HG03432 (cell line): ENCODE data around the gene SYT9.

Source experiments
- ATAC-seq: cut with Tn5 transposase; IDR thresholded peaks from one replicate; pipeline ENCODE4 v1.9.1; 2021; ENCODE audit warnings: mild to moderate bottlenecking, moderate library complexity; ENCODE audit not compliant: unreplicated experiment

SYT9 gene

DNA sequence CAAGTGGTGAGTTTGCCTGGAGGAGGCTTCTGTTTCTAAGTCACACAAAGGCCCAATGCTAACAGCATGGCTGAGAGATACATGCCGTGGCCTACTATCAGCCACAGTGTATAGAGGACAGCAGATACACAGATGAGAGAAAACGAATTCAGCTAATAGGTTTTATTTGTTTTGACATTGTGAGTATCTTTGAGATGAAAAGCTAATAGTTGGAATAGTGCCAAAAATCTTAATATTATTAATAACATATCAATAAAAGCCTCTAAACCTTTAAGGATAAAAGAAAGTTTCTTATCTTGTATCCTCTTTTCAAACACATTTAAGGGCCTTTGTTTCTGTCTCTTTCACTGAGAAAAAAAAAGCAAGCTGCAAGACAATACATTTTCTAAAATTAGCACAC, 203.2 kb downstream of the SYT9 start:
- ATAC-seq, result no peak

DNA sequence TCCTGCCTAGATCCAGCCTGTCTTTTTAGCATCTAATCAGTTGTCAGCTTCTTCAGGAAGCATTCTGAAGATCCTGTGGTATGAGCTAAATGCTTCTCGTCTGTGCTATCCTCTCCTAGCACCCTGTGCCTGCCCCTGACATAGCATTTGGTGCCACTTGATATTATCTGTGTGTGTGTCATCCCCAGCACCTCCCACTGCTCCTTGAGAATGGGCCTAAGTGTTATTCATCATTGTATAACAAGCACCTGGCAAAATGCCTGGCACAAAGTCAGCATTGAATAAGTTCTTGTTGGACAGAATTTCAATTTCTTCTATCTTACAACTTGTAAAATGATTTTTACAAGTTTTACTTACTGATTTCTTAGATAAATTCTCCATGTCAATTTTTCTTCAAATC, 205.5 kb downstream of the SYT9 start:
- ATAC-seq, result no peak

DNA sequence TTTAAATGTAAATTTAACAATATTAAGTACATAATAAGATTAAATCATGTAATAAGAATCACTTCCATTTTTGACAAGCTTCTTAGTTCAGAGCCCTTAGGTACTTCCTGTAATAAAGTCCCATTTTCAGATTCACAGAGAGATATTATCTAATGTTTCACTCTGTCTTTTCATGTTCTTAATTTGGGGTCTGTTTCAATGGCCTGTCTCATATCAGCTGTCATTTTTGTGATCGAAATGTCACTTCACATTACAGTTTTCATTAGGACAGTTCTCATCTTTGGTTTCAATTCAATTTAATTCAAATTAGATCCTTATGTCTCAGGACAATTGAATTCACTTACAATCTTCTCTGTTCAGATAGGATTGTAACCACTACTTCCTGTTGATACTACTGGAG, 211.0 kb downstream of the SYT9 start:
- ATAC-seq, result peak; percentile 48

GRCh38 chr11:7467652-7468051, 215.9 kb downstream of the SYT9 start:
- ATAC-seq, result peak; percentile 84

- no peak for ATAC-seq
Measured at GRCh38 chr11:7469351-7469865, 217.7 kb downstream of the SYT9 start.

DNA sequence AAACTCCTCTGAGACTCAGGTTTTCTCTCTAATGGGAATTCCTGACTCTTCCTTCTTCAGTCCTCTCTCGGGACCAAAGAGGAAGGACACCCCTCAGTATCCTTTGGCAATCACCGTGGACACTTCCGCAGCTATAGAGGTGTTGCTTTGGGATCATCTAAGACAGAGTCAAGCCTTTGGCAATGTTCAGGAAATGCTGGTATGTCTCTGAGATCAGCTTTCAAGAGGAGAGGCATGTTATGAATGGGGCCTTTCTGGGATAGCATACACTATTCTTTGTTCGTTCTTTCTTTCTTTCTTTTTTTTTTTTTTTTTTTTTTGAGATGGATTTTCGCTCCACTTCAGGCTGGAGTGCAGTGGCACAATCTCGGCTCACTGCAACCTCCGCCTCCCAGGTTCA, 219.4 kb downstream of the SYT9 start:
- ATAC-seq, result no peak

GRCh38 chr11:7473717-7474116, 222.0 kb downstream of the SYT9 start:
- ATAC-seq, result peak; percentile 97

DNA sequence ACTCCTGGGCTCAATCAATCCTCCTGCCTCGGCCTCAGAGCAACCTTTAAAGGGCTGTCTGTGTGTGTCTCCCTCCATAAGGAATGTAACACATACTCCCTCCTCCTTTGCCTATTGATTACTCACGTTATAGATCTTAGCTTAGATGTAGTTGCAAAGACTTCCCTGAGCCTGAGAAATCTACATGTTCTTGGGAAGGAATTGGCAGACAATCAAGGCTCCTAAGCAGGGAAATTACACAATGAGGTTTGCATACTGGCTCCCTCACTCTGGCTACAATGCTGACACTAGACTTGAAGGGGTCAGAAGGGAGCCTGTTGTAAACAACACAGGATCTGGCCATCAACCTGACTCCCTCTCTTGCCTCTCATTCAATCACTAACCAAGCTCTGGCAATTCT, 228.4 kb downstream of the SYT9 start:
- no peak for ATAC-seq

DNA sequence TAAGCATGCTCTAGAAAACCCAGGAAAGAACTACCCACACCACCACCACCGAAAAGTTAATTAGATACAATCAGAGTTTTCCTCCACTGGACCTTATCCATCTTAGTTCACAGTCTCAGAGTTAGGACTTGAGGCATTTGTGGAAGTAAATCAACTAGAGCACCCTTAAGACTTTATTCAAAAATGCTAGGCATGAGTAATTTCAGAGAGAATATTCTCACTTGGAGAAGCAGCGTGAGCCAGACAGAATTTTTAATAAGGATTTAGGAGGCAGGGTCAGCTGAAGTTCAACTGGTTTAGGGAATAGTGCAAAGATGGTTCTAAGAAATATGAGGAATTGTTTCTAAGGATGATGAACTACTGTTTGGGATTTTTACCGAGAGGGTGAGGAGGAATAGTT, 232.4 kb downstream of the SYT9 start:
- no peak for ATAC-seq

DNA sequence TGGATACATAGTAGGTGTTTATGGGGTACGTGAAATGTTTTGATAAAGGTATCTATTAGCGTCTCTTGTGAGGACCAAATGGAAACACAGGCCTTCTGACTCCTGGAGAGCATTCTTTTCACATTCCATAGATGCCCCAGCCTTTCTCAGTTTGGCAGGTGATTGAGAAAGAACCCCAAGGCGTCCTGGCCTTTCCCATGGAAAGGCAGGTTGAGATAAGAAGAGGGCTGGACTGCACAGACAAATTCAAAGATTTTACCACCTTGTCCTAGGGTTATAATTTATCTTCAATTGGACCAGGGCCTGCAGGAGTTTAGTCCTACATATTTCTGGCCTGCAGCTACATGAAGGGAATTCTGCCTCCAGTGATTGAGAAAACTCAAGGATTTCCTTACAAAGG, 232.9 kb downstream of the SYT9 start:
- no peak for ATAC-seq

- ATAC-seq, result no peak
Measured at GRCh38 chr11:7485186-7486097, 233.7 kb downstream of the SYT9 start, which contains the start of gene OLFML1. Gene OLFML1 (plus strand): TSS chr11:7485506. CDS start chr11:7485876, 370 bp downstream.

DNA sequence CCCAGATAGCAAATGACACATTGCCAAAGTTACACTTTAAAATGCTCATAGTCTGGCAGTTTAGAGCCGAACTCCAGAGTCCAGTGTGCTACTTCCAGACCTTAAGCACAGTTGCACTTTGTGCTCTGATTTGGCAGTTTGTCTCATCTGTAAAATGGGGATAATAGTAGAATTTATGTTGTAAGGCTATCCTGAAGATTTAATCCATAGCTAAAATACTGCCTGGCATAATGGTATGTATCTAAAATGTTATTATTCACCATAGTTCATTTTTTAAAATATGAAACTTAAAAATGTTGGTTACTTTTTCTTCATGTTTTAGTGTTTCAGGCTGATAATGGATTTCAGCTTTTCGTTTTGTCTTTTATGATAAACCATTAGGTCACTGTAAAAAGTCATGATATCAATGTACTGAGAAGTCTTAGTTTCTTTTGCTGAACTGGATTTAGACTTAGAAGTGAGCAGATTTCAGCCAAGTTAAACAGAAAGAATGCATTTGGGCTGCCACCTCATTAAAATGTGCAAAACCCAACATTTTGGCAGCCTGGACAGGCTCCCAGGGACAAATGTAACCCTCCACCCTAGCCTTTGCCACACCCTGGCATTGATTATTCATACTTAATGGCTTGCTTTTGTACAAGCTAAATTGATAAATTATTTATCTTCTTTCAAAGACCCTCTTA, 234.5 kb downstream of the SYT9 start:
- ATAC-seq, result no peak

- no peak for ATAC-seq
Measured at GRCh38 chr11:7486781-7487140, 235.1 kb downstream of the SYT9 start.

DNA sequence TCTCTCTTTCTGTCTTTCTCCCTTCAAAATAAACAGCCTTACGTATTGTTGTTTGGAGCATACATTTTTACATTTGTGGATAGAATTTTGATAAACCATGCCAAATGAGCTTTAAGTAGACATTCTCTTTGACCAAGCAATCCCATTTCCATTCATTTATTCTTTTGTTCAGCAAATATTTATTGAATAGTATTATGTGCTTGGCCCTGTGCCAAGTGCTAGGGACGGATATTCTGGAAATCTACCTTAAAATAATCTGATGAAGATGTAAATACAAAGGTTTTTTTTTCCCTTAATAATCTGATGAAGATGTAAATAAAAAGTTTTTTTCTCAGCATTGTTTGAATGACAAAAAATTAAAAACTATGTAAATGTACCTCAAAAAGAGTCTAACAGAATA, 235.7 kb downstream of the SYT9 start:
- no peak for ATAC-seq

GRCh38 chr11:7488681-7489080, 237.0 kb downstream of the SYT9 start:
- no peak for ATAC-seq

- ATAC-seq, result no peak
Measured at GRCh38 chr11:7489376-7489775, 237.7 kb downstream of the SYT9 start.

GRCh38 chr11:7490054-7490453, 238.3 kb downstream of the SYT9 start:
- no peak for ATAC-seq

- ATAC-seq, result no peak
Measured at GRCh38 chr11:7490535-7490934, 238.8 kb downstream of the SYT9 start.

DNA sequence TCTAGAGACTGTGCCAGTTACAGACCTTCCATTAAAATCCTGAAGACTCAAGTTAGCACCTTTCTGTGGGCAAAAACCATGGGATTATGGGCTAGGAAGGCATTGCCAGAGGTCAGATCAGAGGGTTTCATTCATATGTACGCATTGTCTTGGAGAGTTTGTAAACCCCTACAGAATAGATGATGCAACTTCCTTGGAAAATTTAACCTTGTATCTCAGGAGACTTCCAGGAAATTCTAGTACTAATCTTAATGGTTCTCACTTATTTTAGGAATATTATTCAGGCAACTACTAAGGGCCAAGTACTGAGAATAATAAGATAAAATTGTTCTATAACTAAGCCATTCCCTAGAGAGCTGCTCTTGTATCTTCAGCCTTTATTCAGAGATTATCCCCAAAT, 240.5 kb downstream of the SYT9 start:
- ATAC-seq, result no peak

DNA sequence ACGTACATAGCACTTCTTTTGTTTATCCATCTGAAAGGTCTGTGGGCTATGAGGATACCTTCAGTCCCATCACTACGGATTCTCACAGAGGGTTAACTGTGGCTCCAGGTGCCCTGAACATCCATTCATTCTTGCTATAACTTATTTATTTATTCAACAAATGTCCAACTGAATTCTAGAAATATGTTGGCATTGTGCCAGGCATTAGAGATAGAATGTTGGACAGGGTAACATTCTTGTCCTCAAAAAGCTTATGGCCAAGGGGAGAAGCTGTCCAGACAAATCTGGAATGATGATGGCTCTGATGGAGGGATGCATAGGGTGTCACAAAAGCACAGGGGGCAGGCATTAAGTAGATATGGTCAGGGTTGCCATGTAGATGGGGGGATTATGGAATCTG, 242.0 kb downstream of the SYT9 start:
- ATAC-seq, result no peak

- no peak for ATAC-seq
Measured at GRCh38 chr11:7494086-7494745, 242.5 kb downstream of the SYT9 start.
